A673 (cell line): ENCODE results near the gene LMO7. TPM values are rescaled to one million over a fixed set of nuclear protein-coding genes. Genes with fewer than 3 reads are reported as not detected.

ENCODE experiments used
- BruUV-seq: library from RNA; stranded (reverse); fragments of 400-500 nt; replicated peaks from 2 replicates; lab custom pipeline; 2021; lab: Mats Ljungman, UMichigan
- CTCF ChIA-PET: fragments of 300-600 bp; sonication (Branson Sonifier 250); formaldehyde crosslinking; loops from one replicate; lab custom pipeline; 2022; ENCODE audit warnings: antibody characterized with exemption; lab: Charles Lee
- POLR2A ChIA-PET: fragments of 300-600 bp; sonication (Branson Sonifier 250); formaldehyde crosslinking; loops from one replicate; lab custom pipeline; 2022; ENCODE audit warnings: antibody characterized with exemption; ENCODE audit not compliant: low non-redundant PET; lab: Charles Lee
- DNase-seq: peaks from one replicate; pipeline ENCODE4 v3.0.0-alpha.2; 2015; ENCODE audit warnings: low spot score
- H3K27ac ChIP-seq: fragments of 200-600 bp; sonication (generic); 2 replicates; pipeline ENCODE4 v1.5.1; 2016; ENCODE audit warnings: mixed run types, low read depth, mild to moderate bottlenecking, mixed read lengths, antibody characterized with exemption, low read length; ENCODE audit not compliant: poor library complexity, severe bottlenecking
- H3K27me3 ChIP-seq: fragments of 200-600 bp; sonication (generic); replicated peaks from 2 replicates; pipeline ENCODE4 v1.6.1; 2017; ENCODE audit warnings: mixed run types, low read depth, mild to moderate bottlenecking, mixed read lengths, antibody characterized with exemption, low read length; ENCODE audit not compliant: insufficient read depth, poor library complexity
- H3K36me3 ChIP-seq: fragments of 200-600 bp; sonication (generic); 2 replicates; pipeline ENCODE4 v1.6.1; 2016; ENCODE audit warnings: mixed run types, mild to moderate bottlenecking, mixed read lengths, antibody characterized with exemption, low read length; ENCODE audit not compliant: insufficient read depth, poor library complexity, severe bottlenecking
- H3K4me1 ChIP-seq: fragments of 200-600 bp; sonication (generic); 2 replicates; pipeline ENCODE4 v1.6.1; 2017; ENCODE audit warnings: mixed run types, mild to moderate bottlenecking, mixed read lengths, antibody characterized with exemption, low read length; ENCODE audit not compliant: insufficient read depth, poor library complexity, severe bottlenecking
- H3K4me3 ChIP-seq: fragments of 200-600 bp; sonication (generic); 2 replicates; pipeline ENCODE4 v1.5.1; 2016; ENCODE audit warnings: low read depth, mixed run types, mild to moderate bottlenecking, mixed read lengths, low read length; ENCODE audit not compliant: poor library complexity, severe bottlenecking
- H3K9me3 ChIP-seq: fragments of 200-600 bp; sonication (generic); 2 replicates; pipeline ENCODE4 v1.6.1; 2016; ENCODE audit warnings: mixed run types, low read depth, mild to moderate bottlenecking, mixed read lengths, antibody characterized with exemption, low read length; ENCODE audit not compliant: poor library complexity, severe bottlenecking
- EZH2 ChIP-seq: fragments of 200-600 bp; sonication (generic); IDR thresholded peaks from 2 replicates; pipeline ENCODE4 v1.6.1; 2017; ENCODE audit warnings: borderline replicate concordance, low read depth, mild to moderate bottlenecking, mixed read lengths, antibody characterized with exemption, low read length; ENCODE audit not compliant: poor library complexity, severe bottlenecking
- intact Hi-C: fragments of 100-400 bp; cut with micrococcal nuclease; formaldehyde crosslinking; loops from one replicate; pipeline ENCODE4 v1.10.0; 2022; ENCODE audit not compliant: unreplicated experiment
- total RNA-seq: library from RNA; stranded (reverse); gene quantifications from 2 replicates; pipeline ENCODE4 v1.2.3, GENCODE V29; 2021
- TF ChIP-seq, protein P1 (sequence below): fragments of 300-800, 200-600 bp; sonication (generic); conservative IDR thresholded peaks from 2 replicates; pipeline ENCODE4 v1.5.1; 2017; ENCODE audit warnings: low read depth, mild to moderate bottlenecking, antibody characterized with exemption, low read length, moderate library complexity, mixed read lengths

Gene LMO7
- total RNA-seq, 1 experiment from 2014 or later, result 20.3 TPM

DNA sequence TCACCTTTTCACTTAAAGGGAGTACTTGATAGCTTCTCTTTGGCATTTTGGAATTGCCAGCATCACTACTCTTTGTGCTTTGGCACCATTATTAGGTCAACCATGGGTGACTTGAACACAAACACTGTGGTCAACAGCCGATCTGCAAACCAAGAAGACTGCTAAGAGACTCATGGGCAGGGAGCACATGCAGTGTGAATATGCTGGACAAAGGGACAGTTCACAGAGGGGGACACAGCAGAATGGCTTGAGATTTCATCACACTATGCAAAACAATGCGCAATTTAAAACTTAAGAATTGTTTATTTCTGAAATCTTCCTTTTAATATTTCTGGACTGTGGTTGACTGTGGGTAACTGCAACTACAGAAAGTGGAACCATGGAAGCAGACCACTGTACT lies 64.4 kb downstream of the LMO7 start:
- CTCF ChIA-PET, result no interaction called here
- H3K36me3 ChIP-seq, result no peaks in the 10 kb centered on the region
- no peak overlapping the region for H3K4me3 ChIP-seq
- TF ChIP-seq, protein P1, sequence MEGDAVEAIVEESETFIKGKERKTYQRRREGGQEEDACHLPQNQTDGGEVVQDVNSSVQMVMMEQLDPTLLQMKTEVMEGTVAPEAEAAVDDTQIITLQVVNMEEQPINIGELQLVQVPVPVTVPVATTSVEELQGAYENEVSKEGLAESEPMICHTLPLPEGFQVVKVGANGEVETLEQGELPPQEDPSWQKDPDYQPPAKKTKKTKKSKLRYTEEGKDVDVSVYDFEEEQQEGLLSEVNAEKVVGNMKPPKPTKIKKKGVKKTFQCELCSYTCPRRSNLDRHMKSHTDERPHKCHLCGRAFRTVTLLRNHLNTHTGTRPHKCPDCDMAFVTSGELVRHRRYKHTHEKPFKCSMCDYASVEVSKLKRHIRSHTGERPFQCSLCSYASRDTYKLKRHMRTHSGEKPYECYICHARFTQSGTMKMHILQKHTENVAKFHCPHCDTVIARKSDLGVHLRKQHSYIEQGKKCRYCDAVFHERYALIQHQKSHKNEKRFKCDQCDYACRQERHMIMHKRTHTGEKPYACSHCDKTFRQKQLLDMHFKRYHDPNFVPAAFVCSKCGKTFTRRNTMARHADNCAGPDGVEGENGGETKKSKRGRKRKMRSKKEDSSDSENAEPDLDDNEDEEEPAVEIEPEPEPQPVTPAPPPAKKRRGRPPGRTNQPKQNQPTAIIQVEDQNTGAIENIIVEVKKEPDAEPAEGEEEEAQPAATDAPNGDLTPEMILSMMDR, result no peak
- no peak for TF ChIP-seq EZH2
- POLR2A ChIA-PET, result no interaction called here
- intact Hi-C loops, result no loop called here
- H3K27ac ChIP-seq, result no peak overlapping the region
- peaks cover 6% of the 10 kb centered on the region for H3K9me3 ChIP-seq
- H3K27me3 ChIP-seq, result no peaks in the 10 kb centered on the region
- no peak for DNase-seq
- H3K4me1 ChIP-seq, result no peaks in the 10 kb centered on the region
- BruUV-seq, result no TSS peak

DNA sequence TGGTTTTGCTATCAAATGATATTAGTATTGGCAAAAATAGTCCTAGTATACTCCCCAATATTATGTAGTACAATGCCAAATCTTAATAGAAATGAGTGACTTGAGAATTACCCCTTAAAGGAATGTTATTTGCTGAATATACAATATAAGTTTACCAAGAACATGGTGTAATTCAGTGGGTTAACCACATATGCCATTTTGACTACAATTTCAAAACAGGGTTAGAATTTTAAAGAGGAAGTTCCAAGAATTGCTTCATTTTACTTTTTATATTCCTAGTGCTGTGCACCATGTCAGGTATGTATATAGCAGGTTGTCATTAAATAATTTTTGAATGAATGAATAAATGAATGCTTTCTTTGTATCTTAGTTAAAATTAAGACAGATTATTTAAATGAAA lies 66.3 kb downstream of the LMO7 start:
- CTCF ChIA-PET, result no interaction called here
- no TSS peak for BruUV-seq
- H3K4me3 ChIP-seq, result no peak overlapping the region
- H3K27ac ChIP-seq, result no peak overlapping the region
- no peaks in the 10 kb centered on the region for H3K4me1 ChIP-seq
- no peak for DNase-seq
- H3K9me3 ChIP-seq, result peaks cover 6% of the 10 kb centered on the region
- H3K27me3 ChIP-seq, result no peaks in the 10 kb centered on the region
- no peaks in the 10 kb centered on the region for H3K36me3 ChIP-seq
- no peak for TF ChIP-seq EZH2
- TF ChIP-seq, protein P1, result no peak
- intact Hi-C loops, result no loop called here
- POLR2A ChIA-PET, result no interaction called here

DNA sequence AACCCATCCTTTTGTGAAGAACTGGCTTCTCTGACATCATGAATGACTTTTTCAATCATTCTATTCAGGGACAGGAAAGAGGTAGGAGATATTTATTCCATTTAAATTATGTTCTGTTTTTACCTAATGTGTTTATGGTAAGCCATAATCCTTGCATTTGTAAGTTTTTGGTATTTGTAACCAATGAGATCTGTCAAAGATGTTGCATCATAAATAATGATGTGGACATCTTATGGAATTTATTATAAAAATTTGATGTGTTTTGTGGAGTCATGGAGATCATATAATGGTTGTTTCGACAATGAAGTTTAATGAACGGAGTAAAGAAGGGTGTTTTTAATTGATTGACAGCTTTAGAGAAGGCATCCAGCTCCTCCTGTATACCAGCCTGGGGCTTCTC lies 67.6 kb downstream of the LMO7 start:
- Histone ChIP-seq H3K4me3 (no peak overlapping the region), H3K9me3 (peaks cover 6% of the 10 kb centered on the region), H3K36me3 (no peaks in the 10 kb centered on the region), H3K27ac (no peak overlapping the region), H3K27me3 (no peaks in the 10 kb centered on the region), H3K4me1 (no peaks in the 10 kb centered on the region)
- no peak for TF ChIP-seq EZH2
- TF ChIP-seq, protein P1, result no peak
- ChIA-PET POLR2A (no interaction called here), CTCF (interaction anchor here (0.9 kb wide), 1 partner anchor 8 kb away, joined by 3 read pairs; no protein-coding TSS in a partner anchor)
- no peak for DNase-seq
- intact Hi-C loops, result no loop called here
- BruUV-seq, result no TSS peak
